CD4-positive, alpha-beta T cell treated with Interleukin-1 beta for 1 hour (primary cell): ENCODE results near the gene MAPK1.
"Not testable (repeated sequence)": the region's sequence is repeated elsewhere in the genome, so short reads cannot be mapped to it uniquely, and the experiment has no call there.

Source experiments
- DNase-seq, 2 donors: peaks; one replicate each; pipeline ENCODE4 v3.0.0-alpha.2; 2020 to 2022

MAPK1 gene

DNA sequence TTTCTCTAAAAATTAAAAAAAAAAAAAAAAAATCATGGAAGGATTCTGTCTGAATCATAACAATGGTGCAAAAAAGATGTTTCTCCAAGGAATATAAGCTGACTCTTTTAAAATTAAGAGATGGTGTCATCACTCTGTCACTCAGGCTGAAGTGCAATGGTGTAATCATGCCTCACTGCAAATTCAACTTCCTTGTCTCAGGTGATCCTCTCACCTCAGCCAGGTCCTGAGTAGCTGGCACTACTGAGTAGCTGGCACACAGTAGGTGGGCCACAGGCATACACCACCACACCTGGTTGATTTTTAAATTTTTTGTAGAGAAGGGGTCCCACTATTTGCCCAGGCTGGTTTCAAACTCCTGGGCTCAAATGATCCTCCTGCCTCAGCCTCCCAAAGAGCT lies 77.1 kb downstream of the MAPK1 start:
- DNase-seq, result no peak

DNA sequence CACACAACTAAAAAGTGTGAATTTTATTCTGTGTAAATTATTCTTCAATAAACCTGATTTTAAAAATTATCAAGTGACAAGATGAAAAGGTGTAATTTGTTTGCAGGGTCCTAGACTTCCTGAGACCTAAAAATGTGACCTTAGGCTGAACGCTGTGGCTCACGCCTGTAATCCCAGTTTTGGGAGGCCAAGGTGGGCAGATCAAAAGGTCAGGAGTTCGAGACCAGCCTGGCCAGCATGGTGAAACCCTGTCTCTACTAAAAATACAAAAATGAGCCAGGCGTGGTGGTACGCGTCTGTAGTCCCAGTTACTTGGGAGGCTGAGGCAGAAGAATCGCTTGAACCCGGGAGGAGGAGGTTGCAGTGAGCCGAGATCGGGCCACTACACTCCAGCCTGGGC lies 79.9 kb downstream of the MAPK1 start:
- DNase-seq, result not testable (repeated sequence)

DNA sequence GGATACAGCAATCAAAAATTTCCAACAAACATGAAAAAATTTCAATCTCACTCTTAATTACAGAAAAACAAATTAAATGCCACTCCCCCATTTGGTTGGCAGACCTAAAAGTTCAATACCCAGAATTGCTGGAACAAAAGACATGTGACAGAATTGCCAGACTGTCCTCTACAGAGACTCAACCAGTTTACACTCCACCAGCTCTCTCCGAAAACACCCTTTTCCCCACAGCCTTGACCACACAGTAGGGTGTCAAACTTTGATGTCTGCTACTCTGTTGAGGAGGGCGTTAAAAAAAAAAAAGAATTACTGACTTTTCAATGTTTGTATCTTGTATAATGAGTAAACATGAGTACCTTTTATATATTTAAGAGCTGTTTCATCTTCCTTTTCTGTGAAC lies 87.2 kb downstream of the MAPK1 start:
- DNase-seq, result peak in 1 of 2 donors; percentile 33

DNA sequence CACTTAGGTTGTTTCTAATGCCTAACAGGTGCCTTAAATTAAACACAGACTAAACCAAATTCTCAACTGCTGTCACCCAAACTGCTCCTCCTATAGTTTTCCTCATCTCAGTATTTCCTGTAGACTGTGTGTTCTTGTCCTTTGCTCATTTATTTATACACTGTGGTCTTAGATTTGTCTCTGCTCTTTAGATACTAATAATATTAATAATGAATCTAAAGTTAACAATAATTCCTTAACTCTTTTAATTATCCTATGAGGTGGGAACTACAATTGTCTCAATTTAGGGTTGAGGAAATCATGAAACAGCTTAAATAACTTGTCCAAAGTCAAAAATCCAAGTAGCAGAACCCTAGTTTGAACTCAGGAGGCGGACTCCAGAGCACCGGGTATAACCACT lies 88.0 kb downstream of the MAPK1 start:
- DNase-seq, result no peak

DNA sequence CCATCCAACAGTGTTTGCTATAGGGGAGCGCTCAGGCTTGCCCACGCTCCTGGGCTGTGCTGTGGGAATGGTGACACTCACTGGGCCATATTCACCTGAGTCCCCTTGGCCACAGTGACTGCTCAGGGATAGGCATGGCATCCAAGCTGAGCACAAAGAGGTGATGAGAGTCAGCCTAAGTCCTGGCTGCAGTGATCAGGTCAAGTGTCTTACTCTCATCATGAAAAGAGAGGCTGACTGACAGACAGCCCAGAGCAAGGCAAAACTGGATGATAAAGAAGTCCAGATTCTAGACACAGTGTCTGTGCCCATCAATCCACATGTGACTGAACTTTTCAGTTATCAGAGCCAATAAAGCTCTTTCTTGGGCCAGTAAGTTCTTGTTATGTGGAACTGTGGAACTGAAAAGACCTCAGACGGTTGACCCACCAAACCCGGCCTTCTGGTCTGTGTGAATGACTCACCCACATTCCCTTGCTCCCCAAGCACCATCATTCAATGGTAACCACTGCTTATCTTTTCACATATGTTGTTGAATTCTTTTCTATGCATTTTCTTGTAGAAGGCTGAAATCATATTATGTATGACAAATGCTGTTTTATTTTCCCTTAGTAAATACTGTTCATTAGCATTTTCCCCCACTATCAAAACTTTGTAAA lies 88.6 kb downstream of the MAPK1 start:
- DNase-seq, result no peak

DNA sequence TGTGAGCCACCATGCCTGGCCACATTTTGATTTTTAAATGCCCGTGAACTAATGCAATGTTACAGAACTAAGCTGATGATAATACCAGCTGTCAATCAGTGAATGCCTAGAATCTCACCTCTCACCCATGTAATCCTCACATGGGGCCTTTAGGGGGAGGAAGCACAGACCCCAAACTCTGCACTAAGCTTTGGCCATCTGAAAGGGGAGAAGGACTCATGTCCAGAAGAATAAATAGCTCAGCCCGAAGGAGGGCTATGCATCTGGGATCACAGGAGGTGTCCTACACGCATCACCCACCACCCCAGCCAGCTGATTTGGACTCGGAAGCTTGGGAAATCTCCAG lies 95.8 kb downstream of the MAPK1 start:
- DNase-seq, result no peak

DNA sequence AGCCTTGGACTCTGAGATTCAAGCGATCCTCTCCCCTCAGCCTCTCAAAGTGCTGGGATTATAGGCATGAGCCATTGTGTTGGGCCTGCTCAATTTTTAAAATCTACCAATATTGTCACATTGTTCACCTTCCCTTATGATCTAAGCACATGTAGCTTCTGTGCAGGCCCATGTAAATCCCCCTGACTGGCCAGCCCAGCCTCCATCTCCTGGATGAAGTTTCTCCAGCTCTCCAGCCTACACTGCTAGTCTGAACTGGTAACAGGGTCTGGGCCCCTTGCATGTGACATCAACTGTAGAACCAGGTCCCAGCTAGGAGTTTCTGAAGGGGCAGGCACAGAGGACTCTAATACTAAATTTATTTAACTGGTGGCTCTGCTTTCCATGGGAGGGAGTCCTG lies 99.0 kb downstream of the MAPK1 start:
- no peak for DNase-seq

DNA sequence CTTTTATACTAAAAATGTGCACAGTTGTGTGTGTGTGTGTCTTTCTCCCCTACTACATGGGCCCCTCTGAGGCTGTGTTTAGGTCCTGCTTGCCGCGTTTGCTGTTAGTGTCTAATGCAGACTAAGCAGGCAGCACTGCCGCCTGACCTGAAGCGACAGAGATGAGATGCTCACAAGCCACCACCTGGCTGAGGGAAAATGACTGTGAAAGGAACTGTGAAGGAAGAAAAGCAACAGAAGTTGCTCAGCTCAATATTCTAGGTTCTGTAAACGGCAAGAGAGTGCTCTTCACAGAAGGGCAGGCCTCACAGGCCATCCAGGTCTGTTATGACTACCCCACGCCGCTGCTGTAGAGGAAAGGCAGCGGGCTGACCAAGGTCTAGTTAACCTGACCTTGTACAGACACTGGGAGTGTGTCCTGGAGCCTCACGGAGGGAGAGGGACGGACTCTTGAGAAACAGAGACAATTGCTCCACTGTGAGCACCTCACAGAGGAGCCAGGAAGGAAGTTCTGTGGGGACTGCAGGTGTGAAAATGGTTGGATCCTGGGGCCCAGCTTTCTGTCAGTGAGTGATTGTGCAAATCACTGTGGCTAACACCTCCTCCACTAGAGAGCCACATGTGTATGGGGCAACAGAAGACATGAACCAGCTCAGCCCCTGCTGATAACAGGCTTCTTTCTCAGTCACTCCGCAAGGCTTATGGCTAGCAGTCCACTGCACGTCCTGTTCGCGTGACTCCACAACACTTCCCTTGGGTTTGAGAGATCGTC lies 100.6 kb downstream of the MAPK1 start:
- DNase-seq, result peak; percentile 68 to 73

DNA sequence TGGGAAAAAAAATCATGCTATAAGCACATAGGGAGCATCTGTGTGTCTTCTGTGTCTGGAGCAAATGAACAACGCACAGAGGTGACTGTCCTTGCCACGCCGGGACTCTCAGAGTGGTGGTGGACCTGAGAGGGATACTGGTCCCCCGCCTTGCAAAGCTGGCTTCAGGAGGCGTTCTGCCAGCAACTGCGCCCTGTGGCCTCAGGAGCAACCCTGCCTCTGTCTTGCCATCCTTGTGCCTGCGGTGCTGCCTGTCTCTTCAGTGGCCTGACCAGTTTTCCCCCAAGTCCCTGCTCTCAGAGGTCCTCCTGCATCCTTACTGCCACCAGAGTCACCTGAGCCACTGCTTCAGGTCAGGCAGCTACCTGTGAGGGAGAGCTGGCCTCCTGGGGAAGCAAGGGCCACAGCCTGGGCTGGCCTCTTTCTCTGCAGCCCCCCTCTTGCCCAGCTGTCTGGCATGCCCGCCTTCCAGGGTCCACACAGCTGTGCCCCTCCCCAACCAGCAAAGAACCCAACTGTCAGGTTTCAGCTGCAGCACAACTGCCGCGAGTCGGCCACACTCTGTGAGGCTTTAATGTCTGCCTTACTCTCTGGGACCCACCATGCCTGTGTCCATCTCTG lies 101.4 kb downstream of the MAPK1 start:
- no peak for DNase-seq

DNA sequence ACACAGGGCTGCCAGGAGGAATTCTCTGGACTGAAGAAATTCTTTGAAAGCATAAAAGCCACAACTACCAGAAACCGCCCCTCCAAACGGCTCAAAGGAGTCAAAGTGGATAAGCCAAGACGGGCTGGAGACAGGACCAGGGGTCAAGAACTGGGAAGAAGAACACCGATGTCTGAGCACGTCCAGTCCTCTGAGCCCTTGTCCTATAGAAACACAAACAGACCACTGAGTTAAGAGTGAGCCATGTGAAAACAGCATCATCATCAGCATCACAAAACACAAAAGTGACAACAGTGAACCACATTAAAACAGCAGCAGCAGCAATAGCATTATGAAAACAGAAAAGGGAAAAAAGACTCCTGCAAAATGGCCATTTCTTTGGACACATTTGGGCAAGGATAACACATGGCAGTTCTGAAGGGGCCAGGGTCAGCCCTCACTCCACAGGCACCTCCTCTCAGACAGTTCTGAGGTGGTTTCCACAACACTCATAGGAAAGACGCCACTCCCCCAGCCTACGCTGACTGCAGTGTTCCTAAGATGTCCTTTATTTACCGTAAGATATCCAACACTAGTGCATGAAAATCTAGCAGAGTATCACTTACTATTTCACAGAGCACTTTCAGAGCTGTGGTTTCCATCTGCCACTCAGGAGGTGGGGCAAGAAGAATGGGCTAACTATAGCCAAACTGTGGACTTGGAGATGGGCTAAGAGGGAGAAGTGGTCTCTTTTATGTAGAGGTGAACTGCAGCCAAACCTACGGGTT lies 103.2 kb downstream of the MAPK1 start:
- DNase-seq, result no peak

DNA sequence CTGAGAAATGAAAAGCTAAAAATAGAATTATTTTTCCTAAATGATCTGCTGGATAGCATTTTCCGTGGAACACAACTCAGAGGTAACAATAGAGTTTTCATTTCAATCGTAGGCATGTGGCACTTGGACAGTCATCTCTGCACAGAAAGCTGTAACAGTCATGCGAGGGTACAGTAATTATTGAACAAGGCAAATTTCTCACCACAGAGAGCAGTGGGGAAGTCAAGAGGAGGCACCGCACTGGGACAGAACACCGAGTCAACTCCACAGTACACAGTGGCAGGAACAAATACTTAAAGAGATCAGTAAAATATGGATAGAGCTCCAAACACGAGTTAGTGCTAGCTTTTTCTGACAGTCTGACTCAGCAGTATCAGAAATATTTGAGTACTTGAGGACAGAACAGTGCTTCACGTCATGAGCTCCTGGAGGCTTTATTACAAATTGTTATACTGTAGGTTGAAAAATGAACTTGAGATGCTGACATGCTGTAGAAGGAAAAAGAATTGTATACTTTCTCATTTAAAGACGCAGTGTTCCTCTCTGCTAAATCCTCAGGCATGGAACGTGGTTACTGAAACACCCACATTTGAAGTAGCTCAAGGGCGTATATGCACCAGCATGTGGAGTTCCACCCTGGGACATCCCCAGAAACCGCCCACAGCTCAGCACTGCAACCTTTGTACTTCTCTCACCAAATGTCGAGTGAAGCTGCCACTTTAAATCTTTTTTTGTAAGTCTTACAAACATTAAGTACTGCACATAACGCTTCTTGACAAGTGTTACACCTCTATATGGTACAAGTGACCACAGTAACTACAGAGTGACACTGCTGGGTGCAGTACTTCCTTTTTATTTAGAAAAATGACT lies 104.5 kb downstream of the MAPK1 start:
- DNase-seq, result peak; percentile 34 to 50

DNA sequence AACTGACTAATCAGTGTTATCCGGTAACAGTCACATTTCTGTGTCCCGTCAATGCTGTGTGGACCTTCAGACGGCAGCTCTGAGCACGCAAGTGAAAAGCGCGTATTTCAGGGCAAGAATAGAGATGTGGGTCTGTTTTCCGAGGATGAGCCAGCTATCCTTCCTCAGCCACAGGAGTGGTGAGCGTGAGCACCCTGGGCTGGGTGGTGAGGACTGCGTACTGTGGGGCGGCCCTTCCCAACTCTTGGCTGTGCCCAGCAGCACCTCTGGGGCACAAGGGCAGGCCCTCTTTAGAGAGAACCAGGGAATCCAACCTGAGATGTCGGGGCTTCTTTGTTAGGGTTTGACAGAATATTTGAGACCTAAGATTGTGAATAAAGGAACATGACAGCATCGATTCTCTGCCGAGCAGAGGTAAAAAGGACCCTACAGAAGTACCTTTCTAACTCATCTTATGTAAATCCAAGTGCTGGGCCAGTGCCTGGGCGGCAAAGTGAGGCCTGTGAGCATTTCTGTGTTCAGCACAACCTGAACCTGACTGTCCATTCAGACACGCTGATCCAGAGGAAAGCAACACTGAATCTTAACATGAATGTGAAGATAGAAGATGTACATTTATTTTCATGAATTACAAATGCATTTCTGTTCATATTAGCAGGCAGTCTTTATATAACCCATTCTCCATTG lies 105.3 kb downstream of the MAPK1 start:
- DNase-seq, result no peak

DNA sequence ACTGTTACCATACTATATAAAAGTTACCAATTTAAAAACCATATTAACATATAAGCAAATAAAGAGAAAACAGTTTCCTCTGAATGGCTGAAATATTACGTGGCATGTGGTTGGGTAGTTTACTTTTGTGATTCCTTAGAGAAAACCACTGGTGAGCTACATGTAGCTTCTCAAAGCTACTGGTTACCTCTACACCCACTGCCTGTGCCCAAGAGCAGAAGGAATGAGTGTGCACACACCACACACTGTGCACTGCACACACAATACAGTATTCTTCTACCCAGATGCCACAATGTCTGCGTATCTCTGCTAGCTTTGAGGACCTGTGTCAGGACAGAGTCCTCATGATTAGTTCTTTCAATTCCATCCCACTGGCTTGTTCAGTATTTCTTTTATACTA lies 106.4 kb downstream of the MAPK1 start:
- no peak for DNase-seq

DNA sequence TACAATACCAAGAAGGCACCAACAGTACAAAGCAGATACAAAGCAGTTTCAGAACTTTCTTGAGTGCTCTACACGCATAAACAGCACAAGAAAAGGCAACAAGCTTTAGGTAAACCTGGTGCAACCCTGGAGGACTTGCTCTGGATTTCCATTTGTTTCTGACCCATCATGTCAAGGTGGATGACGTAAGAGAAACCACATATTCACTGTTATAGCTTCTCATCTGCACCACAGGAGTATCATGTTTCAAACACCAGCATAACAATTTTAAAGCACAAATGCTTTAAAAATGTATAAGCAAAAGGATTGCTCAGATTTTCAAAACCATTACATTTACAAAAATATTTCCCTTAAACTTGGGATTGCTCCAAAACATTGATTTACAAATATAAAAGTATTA lies 106.8 kb downstream of the MAPK1 start:
- DNase-seq, result no peak

DNA sequence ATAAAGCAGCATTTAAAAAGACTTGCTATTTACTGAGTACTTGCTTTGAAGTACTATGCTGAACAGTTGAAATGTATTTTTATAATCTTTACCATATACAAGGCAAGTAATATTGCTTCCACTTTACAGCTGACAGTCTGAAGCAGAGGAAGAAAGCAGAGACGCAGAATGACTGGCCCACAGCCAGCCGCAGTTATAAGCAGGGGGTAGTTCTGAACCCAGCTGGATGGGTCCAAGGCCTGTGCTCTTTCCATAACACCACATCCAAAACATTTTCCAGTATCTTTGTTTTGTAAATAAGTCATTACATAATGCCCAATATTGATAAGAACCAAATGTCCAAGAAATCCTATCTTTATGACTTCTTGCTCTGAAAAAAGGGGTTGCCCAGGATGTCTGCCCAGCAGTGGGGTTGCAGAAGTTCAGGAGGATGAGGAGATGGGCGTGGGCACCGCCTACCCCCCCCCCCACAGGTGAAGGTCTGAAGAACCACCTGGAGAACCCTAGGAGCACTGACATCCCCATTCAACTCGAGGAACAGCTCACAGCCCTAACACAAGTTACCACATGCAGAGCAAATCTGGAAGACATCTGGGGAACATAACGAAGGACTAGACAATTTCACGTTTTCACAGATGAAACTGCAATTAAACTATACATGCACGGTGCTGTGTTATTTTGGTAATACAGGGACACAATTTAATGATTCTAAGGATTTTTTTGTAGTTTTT lies 107.6 kb downstream of the MAPK1 start:
- no peak for DNase-seq

DNA sequence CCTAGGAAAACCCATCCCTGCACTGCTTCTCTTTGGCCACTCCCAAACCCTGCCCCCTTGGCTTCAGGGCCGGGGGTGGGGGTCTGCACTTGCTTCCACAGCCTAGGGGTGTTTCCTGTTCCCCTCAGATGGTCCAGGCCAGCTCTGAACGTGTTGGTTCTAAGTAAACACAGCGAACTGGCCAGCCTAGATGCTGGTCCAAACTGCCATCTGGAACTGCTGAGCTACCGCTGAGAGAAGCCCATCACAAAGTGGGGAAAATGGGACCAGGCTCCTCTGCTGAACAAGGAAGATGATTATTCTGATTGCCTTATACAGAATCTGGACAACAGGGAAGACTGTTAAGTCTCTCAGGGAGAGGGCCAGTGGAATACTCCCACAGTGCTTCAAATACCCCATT lies 108.4 kb downstream of the MAPK1 start:
- DNase-seq, result no peak

DNA sequence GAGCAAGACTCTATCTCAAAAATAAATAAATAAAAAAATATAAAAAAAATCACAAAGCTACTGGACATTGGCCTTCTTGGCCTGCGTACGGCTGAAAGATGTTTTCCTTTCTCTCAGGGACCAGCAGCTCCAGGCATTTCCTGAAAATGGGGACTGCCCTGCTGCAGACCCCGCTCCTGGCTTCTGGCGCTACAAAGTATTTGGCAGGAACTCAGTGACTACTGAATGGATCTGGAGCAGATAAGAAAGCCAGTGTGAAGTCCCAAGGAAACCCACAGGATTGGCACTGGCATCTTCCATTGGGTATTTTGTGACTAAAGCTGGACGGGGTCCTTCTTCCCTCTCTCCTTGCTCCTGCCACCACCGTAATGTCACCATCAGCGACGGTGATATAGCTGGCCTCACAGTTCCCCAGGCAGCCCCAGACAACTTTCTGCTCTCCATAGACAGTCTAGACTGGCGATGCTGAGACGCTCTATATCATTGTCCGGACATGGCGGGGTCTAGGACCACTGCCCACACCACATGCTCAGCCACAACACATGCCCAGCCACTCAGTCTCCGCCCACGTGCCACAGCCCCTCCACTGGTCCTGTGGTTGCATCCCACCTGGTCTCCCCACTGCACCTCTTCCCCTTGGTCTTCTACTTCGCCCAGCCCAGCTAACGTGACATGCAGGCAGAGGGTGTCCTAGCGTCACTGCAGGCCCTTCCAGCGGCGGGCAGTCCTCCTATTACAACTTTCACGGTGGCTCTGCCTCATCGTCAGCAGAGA lies 109.2 kb downstream of the MAPK1 start:
- DNase-seq, result no peak

DNA sequence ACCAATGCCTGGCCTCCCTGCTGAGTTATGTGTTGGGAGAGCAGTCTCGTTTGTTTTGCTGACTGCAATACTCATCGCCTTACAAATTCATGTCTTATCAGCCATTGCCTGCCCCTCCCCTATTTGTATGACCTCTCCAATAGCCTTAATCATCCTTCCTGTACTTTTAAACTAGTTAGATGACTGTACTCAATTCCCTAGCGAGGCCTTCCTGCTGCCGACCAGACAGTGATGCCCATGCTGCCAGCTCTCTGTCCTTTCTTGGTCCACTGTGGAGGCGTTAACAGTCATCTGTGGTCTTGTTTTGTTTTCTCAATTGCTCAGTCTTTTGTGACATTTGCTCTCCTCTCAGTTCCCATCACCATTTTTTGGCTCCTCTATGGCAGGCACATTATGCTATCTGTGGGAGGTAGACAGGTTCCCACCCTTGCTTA lies 111.6 kb downstream of the MAPK1 start:
- DNase-seq, result no peak

DNA sequence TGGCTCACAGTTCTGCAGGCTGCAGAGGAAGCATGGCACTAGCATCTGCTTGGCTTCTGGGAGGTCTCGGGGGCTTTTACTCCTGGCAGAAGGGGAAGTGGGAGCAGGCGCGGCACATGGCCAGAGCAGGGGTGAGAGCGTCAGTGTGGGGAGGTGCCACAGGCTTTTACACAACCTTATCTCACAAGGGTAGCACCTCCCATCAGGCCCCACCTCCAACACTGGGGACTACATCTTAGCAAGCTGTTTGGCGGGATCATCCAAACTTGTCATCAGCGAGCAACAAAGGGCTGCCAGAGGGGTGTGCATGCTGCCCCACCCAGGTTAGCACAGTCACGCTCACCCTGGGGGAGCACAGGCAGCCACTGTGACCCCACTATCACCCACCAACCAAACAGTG lies 112.9 kb downstream of the MAPK1 start:
- DNase-seq, result peak in 1 of 2 donors; percentile 42

DNA sequence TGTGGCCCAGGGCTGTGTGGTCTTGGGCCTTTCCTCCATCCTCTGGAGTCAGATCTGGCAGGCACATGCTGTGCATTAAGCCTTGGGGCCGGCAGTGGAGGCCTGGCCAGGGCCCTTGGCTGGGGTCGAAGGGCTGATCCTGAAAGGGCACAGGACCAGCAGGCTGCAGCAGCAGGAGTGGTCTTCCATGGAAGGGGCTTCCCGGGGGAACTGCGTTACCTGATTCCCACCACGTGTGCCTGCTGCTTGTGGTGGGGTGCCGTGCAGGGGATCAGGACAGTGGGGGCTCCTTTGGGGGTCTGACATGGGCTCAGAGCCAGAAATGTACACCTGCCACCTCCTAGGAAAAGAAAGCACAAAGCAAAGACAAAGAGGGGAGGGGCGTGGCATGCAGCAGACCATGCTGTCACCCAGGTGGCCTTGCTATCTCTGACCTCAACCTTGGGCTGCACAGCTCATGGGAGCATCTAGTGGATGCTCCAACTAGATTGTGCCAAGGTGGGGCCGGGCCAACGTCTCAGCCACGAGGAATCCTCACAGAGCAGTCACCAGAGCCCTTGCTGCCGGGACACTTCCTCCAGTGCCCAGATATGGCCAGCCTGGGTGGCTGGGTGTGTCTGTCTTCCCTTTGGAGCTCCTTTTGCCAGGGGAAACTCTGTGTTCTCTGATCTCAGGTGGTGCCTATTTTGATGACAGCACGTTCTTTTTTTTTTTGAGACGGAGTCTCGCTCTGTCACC lies 113.9 kb downstream of the MAPK1 start:
- DNase-seq, result no peak
